Medulla oblongata (tissue), 1 donor: ENCODE results near the gene POU6F2.

Experiments used
- DNase-seq: peaks from one replicate; pipeline ENCODE4 v3.0.0-alpha.2; 2015; ENCODE audit errors: extremely low spot score

The POU6F2 gene

GRCh38 chr7:39507866-39508551 is 530.3 kb downstream of the POU6F2 start:
- DNase-seq = no peak

- DNase-seq = no peak
These were observed 531.7 kb downstream of the POU6F2 start for GRCh38 chr7:39509436-39509835.

- no peak for DNase-seq
These were observed 532.2 kb downstream of the POU6F2 start for GRCh38 chr7:39509912-39510311.

GRCh38 chr7:39510864-39511354 is 533.2 kb downstream of the POU6F2 start:
- DNase-seq = no peak

- DNase-seq = no peak
These were observed 538.0 kb downstream of the POU6F2 start for GRCh38 chr7:39515534-39516228.

- DNase-seq = no peak
These were observed 538.8 kb downstream of the POU6F2 start for GRCh38 chr7:39516498-39516897.

- no peak for DNase-seq
These were observed 539.5 kb downstream of the POU6F2 start for GRCh38 chr7:39517240-39517639.
